NCI-H446 (cell line): ENCODE measurements around the gene ABCF3.

Experiments used
- DNase-seq, 2 experiments: peaks; one replicate each; lab custom pipeline; 2025; lab: John Stamatoyannopoulos, UW

ABCF3 gene

DNA sequence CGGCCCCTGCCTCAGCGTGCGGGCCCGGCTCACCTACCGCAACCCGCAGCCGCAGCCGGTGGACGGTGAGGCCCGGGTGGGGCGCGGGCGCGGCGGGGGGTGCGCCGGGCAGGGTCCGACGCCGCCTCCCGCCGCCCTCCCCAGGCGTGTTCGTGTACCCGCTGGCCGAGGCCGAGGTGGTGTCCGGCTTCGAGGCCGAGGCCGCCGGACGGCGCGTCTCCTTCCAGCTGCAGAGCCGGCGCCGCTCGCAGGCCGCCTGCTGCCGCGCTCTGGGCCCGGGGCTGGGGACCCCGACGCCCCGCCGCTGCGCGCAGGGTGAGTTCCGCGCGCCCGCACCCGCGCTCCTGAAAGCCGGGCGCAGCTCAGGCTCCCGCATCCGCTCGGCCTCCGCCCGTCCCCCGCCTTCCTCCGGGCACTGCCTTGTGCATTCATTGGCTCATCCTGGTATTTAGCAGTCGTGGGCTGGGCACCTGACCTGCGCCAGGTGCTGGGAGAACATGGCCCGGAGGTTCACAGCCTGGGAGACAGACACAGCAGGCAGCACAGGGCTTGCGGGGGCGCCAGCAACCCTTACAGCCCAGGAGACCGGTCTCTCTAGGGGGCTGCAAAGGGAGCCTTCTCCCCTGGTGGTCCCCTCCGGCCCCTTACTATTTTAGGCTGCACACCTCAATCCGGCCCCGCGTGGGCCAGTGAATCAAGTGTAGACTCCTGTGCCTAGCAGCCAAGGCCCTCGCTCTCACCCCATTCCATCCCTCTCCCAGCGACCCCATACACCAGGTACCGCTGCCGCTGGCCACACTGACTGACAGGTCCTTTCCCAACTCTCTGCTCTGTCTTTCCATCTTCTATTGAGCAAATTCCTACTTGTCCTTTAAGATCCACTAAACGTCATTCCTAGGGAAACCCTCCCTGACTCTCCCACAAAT lies 44.9 kb downstream of the ABCF3 start:
- no peak for DNase-seq

DNA sequence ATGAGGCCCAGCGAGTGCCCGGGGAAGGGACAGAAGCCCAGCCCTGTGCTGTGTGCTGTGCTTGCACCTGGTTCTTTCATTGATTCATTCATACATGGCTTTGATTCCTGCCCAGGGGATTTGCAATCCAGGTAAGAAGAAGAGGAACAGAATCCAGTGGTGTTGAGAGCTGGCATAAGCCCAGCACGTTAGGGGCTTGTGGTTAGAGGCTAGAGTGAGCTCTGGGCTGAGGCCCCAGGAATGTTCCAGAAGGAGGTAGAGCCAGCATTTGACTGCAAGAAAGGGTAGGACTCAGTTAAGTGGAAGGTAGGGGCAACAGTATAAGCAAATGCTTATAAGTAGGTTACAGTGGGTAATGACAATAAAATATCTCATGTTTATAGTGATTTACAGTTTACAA lies 45.7 kb downstream of the ABCF3 start:
- DNase-seq, result no peak

DNA sequence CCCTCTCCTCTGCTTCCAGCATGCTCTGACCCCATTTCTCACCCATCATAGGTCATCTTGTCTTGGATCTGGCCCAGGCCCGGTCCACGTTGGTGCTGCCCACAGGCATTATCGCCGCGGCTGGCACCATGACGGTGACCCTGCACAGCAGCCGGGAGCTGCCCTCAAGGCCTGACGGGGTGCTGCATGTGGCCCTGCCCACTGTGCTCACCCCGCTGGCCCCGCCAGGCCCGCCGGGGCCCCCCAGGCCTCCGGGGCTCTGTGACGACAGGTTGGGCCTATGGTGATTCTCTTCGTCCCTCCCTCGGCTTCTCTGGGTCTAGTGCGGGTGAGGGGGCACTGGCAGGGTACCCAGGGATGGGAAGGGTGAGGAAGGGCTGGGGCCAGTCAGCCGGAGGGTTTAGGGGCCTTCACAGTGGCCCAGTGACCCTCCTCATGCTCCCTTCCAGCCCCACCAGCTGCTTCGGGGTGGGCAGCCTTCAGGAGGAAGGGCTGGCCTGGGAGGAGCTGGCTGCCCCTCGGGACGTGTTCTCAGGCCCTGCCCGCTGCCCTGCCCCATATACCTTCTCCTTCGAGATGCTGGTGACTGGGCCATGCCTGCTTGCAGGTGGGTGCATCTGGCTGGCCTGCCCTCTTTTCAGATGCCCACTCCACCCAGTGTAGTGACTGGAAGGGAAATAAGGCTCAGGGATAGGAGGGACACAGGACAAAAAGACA lies 47.3 kb downstream of the ABCF3 start:
- DNase-seq, result no peak

DNA sequence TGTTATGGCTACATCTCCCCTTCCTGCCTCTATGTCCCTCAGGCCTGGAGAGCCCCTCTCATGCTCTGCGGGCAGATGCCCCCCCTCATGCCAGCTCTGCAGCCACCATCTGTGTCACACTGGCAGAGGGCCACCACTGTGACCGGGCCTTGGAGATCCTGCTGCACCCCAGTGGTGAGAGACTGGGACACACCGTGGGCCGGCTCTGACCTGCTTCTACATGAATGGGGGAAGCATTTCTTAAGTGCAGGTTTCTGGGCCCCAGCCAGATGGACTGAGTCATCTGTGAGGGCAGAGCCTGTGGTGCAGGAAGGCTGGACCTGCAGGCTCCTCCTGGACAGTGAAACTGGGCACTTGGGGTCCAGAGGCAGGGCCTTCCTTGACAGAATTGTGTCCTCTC lies 48.2 kb downstream of the ABCF3 start:
- peak in 1 of 2 experiments; percentile 33 for DNase-seq

DNA sequence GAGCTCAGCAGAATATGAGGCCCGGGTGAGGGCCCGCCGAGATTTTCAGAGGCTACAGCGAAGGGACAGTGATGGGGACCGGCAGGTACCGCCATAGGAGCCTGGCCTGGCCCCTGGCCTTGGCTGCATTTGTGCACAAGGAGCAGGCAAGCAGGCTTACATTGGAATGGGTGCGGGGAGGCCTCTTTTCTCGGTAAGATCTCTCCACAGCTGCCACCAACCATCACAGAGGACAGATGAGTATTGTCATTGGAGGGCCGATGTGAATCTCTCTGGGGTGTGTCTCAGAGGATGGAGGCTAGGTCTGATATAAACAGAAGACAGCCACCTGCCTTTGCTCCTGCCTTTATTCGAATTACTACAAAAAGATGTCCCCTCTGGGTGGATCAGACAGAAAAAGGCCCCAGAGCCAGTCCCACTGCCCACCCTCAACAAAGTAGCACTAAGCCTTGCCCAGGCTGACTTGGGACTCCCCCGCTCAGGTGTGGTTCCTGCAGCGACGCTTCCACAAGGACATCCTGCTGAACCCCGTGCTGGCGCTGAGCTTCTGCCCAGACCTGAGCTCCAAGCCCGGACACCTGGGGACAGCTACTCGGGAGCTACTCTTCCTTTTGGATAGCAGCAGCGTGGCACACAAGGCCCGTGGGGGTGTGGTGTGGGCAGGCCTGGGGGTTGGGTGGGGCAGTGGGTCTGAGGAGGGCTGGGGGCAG lies 48.8 kb downstream of the ABCF3 start:
- no peak for DNase-seq

DNA sequence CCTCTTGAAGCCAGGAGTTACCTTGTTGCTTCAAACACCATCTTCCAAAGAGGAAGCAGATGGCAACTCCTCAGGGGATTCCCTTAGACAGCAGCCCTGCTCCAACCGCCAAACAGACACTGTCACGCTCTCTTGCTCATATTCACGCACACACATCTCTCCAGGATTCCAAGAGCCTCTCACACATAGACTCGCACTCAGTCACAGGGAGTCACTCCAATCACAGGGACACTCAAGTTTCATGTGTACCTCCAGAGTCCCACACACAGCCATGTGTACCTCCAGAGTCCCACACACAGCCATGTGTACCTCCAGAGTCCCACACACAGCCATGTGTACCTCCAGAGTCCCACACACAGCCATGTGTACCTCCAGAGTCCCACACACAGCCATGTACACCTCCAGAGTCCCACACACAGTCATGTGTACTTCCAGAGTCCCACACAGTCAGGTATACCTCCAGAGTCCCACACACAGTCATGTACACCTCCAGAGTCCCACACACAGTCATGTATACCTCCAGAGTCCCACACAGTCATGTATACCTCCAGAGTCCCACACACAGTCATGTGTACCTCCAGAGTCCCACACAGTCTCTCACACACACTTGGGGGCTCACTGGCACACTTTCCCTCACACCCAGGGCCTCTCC lies 49.5 kb downstream of the ABCF3 start:
- peak in 1 of 2 experiments; percentile 60 for DNase-seq

DNA sequence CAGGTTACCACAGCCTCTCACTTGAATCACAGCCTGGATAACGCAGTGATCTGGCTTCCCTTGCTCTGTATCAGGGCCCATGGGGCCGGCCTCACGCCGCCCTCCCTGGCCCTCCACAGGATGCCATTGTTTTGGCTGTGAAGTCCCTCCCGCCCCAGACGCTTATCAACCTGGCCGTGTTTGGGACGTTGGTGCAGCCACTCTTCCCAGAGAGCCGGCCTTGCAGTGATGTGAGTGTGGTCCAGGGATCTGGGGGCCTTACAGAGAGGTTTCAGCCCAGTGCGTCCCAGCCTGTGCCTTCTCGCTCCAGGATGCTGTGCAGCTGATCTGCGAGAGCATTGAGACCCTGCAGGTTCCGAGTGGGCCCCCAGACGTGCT lies 50.0 kb downstream of the ABCF3 start:
- no peak for DNase-seq

DNA sequence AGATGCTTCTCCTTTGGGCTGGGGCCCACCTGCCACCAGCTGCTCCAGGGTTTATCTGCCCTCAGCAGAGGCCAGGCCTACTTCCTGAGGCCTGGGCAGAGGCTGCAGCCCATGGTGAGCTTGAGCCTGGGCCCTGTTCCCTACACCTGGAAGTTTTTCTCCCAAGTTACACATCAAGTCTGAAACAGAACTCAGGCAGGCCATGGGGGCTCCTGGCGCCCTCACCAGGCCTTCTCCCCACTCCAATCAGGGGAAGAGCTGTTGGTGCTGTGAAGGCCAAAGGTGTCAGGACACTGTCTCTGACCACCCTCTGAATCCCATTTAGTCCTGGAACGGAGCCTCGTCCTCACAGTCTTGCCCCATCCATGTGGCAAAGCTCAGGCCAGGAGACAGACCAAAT lies 50.6 kb downstream of the ABCF3 start:
- no peak for DNase-seq

DNA sequence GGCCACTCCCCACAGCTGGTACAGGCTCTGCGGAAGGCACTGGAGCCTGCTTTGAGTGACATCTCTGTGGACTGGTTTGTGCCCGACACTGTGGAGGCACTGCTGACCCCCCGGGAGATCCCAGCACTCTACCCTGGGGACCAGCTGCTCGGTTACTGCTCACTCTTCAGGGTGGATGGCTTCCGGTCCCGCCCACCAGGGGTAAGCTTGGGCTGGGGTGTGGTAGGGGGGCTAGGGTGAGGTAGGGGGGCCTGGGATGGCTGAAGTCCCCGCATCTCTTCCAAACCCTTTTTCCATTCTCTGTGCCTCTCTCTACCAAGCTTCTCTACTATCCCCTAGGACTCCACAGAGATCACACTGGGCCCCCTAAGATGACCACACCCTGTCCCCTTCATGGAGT lies 51.2 kb downstream of the ABCF3 start:
- no peak for DNase-seq

DNA sequence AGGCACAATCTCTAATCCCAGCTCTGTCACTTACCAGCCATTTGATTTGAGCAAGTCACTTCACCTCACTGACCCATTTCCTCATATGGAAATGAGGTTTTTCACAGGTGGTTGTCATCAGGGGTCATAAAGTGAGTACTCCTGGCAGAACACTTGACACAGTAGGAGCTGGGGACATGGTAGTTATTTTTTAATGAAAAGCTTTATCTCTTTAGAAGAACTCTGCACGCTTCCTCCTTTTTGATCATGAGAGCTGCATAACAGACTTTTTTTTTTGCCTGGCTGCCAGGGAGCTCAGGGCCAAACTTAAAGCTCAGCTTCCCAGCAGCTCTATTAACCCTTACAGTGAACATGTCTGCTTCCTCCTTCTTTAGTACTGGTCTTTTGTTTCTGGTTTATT lies 51.8 kb downstream of the ABCF3 start:
- peak; percentile 65 to 77 for DNase-seq

DNA sequence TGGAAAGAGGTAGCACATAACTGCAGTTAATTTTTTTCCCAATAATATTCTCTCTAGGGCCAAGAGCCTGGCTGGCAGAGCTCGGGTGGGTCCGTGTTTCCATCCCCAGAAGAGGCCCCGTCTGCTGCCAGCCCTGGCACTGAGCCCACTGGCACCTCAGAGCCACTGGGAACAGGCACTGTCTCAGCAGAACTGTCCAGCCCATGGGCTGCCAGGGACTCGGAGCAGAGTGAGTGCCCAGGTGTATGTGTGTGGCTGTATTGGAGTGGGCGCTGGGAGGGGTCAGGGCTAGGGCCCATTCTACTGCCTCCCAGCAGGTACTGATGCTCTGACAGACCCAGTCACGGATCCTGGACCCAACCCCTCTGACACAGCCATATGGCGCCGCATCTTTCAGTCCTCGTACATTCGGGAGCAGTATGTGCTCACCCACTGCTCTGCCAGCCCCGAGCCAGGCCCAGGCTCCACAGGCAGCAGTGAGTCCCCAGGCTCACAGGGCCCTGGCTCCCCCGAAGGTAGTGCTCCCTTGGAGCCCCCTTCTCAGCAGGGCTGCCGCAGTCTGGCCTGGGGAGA lies 52.3 kb downstream of the ABCF3 start:
- peak; percentile 65 to 77 for DNase-seq

DNA sequence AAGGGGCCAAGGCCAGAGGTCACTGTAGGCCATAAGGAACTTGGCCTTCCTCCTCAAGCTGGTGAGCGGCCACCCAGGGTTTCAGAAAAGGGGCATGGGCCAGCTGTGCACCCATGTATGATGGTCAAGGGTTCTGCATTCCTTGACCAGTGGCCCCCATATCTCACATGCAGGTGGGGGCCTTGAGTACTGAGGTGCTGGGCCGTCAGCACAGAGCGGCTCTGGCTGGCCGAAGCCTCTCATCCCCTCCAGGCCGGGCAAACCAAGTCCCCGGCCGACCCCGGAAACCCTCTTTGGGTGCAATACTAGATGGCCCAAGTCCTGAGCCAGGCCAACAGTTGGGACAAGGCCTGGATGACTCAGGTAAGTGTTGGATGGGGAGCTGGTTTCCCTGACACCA lies 53.2 kb downstream of the ABCF3 start:
- DNase-seq, result no peak

DNA sequence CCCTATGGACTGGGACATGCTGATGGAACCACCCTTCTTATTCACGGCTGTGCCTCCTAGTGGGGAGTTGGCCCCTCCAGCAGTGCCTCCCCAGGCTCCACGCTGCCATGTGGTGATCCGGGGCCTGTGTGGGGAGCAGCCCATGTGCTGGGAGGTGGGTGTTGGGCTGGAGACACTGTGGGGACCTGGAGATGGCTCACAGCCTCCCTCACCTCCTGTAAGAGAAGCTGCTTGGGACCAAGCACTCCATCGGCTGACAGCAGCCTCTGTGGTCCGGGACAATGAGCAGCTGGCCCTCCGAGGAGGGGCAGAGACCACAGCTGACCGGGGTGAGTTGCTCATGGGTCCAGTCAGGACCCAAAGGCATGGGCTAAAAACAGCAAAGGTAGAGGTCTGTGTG lies 53.7 kb downstream of the ABCF3 start:
- DNase-seq, result no peak

DNA sequence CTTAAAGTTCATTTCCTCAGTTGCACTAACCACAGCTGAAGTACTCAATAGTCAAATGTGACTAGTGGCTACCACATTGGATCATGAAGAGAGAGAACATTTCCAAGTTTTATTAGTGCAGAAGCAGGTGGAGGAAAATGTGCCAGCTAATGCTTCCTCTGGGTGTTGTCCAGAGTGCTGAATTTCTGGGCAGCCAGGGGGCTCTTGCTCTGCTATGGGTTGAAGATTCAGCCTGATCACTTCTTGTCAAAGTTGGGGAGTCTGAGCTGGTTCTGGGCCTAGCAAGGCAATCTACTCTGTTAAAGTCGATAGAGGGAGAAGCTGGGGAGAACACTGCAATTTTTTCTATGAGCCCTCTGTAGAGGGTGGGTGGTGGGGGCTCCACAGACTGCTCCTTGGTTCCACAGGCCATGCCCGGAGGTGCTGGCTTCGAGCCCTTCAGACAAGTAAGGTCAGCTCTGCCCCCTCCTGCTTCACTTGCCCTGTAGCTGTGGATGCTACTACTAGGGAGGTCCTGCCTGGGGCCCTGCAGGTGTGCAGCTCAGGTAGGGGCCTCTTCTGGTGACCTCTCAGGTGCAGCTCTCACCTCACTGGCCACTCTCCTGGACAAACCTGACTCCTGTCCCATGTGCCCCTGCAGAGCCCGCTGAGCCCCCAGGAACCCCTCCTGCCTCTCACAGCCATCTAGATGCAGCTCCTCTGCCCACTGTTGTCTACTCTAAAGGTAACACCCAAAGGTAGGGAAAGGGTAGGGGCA lies 54.6 kb downstream of the ABCF3 start:
- no peak for DNase-seq

DNA sequence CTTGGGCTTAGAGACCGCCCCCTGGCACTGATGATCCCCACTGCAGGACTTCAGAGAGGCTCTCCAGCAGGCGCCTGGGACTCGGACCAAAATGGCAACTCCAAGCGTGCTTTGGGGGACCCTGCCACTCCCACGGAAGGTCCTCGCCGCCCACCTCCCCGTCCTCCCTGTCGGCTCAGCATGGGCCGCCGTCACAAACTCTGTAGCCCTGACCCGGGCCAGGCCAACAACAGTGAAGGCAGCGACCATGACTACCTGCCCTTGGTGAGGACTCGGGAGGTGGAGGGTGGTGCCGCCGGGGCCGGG lies 55.1 kb downstream of the ABCF3 start:
- DNase-seq, result no peak

DNA sequence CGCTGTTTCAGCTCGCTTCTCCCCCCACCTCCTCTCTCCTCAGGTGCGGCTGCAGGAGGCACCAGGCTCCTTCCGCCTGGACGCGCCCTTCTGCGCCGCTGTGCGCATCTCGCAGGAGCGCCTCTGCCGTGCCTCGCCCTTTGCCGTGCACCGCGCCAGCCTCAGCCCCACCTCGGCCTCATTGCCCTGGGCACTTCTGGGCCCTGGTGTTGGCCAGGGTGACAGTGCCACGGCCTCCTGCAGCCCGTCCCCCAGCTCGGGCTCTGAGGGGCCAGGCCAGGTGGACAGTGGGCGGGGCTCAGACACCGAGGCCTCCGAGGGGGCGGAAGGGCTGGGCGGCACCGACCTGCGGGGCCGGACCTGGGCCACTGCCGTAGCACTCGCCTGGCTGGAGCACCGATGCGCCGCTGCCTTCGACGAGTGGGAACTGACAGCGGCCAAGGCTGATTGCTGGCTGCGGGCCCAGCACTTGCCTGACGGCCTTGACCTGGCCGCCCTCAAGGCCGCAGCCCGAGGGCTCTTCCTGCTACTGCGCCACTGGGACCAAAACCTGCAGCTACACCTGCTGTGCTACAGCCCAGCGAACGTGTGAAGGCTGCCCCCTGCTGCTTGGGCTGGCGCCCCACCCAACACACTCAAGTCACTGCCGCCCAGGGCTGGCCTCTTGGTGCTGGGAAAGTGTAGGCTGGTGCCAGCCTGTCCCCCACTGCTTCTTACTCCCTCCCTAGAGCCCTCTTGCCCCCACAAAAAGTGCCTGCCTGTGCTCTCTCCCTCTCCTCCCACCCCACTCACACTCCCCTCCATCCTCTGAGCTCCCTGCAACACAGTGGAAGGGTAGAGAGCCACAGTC lies 55.7 kb downstream of the ABCF3 start:
- no peak for DNase-seq

DNA sequence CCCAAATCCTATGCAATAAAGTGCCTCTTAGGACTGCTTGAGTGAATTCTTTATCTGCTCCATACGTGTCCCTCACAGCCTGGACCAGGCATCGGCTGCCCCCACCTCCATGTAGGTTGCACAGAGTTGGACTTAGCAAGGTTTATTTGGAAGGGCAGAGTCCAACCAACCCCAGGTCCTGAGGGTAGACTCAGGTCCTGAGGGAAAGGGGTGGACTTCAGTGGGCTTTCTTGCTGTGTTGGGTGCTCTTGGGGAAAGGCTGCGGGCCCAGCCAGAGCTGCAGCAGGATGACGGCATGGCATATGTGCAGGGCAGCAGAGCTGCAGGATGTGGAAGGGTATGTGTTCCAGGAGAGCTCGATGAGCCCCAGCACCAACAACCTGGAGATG lies 56.3 kb downstream of the ABCF3 start:
- DNase-seq, result no peak
